Smooth muscle cell of the brain vasculature (primary cell): ENCODE measurements around the gene SPATA2.
"Not testable (repeated sequence)": the region's sequence is repeated elsewhere in the genome, so short reads cannot be mapped to it uniquely, and the experiment has no call there.

Experiments used
- DNase-seq: peaks from one replicate; pipeline ENCODE4 v3.0.0-alpha.2; 2012; ENCODE audit warnings: low read depth, low spot score

SPATA2 gene

GRCh38 chr20:49904440-49905214 is 10.7 kb downstream of the SPATA2 start:
- DNase-seq: no peak

- no peak for DNase-seq
Observed at GRCh38 chr20:49901588-49901987, 13.7 kb downstream of the SPATA2 start.

- DNase-seq: no peak
Observed at GRCh38 chr20:49899541-49900383, 15.6 kb downstream of the SPATA2 start.

DNA sequence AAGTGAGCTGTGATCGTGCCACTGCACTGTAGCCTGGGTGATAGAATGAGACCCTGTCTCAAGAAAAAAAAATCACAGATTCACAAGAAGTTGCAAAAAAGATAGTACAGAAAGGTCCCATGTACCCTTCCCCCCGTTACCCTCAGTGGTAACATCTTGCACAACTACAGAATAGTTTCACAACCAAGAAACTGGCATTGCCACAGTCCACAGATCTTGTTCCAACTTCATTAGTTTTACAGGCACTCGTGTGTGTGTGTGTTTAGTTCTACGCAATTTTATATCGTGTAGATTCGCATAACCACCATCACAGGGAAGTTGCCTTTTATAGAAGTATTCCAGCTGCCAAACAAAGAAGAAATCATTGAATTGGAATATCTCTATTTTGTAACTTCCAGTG is 19.1 kb downstream of the SPATA2 start:
- no peak for DNase-seq

GRCh38 chr20:49895474-49896093 is 19.7 kb downstream of the SPATA2 start:
- not testable (repeated sequence) for DNase-seq

DNA sequence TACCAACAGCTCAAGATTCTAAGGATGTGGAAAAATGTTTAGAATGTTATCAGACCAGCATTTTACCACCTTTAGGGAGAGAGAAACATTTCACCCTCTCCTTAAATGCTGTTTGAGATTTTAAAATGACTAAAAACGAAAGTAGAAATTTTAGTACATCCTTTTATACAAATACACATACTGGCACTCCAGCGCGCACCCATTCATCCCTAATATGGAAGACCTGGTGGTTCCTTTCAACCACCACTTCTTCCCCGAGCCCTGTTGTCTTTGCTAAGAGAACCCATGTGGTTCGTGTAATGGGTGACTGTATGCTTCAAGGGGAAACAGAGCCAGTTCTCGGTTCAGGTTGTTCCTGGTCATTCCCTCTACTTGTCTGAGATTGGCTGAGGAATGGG is 21.3 kb downstream of the SPATA2 start:
- no peak for DNase-seq

DNA sequence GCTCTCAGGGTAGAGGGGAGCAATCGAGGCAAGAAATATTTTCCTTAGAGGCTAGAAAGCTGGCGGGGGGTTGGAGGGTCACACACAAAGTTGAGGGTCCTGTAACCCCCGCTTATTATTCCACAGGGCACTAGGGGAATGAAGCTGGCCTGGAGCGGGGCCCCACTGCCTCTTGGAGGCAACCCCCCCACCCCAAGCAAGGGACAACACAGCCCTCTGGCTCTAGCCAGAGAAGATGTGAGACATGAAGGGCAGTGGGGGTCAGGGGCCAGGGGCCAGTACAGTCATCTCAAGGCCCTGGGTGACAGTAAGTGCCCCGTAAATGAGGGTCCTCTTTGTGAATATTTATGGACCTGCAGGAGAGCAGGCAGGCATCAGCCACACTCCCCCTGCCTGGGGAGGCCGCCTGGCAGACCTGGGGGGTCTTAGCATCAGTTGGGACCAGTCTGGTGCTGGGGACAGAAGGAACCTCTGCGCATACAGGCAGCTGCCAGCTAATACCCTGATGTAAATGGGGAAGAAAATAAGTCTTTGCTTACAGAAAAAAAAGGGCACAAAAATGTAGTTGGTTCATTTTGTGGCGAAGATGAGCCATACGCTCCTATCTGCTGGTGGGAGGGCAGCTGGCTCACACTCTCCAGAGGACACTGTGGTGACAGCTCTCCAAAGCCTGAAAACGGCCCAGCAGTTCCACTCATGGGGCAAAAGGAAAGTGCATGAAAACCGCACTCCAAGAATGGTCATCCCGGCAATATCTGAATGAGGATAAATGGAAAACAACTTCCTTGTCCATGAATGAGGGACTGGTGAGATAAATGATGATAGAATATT is 21.9 kb downstream of the SPATA2 start:
- DNase-seq: no peak

- no peak for DNase-seq
Observed at GRCh38 chr20:49892817-49893216, 22.5 kb downstream of the SPATA2 start.

- no peak for DNase-seq
Observed at GRCh38 chr20:49892260-49892659, 23.1 kb downstream of the SPATA2 start.

GRCh38 chr20:49891476-49892110 is 23.7 kb downstream of the SPATA2 start:
- no peak for DNase-seq

DNA sequence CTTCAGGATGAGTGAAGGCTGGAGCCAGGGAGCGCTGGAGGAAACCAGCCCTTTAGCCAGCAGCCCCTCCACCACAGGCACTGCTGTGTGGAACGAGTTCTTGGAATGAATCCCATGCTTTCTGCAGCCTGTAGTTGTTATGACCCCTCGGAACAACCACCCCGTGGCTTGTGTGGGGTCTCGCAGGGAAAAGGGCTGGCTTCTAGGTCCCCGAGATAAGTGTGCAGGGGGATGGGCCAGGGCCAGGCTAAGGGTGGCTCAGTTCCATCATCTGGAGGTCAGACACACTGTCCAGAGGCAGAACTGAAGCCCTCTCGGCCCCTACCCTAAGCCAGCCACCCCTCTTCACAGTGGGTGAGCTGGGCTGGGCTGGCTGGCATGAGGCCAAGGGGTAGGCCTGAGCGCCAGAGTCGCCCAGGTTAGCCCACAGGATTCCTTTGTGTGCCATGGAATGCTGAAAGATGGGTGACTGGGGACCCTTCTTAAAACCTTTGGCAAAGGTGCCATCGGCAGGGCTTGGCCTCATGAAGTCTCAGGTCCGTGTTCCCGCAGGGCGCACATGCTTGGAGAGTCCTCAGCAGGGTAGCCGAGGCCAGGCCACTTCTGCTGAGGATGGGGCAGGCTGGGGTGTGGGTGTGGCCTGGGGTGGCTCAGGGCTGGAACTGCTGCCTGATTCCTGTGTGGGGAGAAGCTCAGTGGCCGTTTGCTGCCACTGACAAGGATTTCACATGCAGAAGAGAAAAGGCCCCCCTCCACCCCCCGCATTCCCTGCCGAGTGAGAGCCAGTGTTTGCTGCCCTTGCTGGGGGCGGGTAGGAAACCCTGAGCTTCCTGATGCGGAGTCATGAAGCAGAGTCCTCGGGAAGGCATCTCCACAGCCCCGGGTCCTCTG is 24.6 kb downstream of the SPATA2 start:
- DNase-seq: no peak

DNA sequence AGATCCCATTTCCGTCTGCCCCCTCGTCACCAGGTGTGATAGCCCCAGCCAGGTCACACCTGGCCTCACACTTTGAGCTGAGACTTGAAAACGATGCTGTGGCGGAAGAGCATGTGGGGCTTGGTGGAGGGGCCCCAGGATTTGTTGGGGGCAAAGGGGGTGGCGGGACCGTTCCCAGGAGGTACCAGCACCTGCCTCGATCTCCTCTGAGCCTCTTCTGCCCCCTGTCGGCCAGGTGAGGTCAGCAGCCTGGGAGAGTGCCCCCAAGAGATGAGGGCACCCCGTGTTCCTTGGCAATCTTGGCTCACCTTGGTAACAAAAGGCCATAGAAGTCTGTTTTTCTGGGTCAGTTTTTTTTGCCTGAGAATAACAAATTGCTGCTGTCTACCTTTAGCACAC is 25.4 kb downstream of the SPATA2 start:
- no peak for DNase-seq

GRCh38 chr20:49889001-49889934 is 26.1 kb downstream of the SPATA2 start:
- no peak for DNase-seq

DNA sequence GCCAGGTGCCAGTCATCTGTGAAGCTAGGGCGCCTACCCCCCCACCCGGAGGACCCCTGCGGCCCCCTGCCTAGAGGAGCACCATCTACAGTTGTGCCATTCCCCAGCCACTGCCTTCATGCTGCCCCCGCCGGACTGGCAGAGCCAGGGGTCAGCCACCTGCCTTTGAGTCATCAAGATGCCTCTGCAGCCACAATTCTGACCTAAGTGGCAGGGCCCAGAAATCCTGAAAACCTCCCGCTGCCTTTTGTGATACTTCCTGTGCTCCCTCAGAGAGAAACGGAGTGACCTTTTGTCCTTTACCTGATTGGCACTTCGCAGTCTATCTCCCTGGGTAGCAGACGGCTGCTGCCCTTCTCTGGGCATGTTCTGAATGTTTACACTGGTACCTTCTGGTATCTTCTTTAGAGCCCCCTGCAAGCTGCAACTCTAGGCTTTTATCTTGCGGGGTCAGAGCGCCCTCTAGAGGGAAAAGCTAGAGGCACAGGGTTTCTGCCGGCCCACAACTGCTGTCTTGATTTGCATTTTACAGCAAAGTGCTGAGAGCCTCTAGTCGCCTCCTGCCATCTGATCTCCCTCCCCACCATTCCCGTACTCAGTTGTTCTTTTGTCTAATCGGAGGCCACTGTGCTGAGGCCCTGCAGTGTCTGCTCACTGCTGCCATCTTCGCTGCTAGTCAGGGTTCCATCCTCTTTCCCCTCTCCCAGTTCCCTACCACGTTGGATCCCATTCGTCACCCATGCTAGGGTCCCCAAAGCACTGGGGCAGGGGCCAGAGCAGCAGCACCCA is 26.9 kb downstream of the SPATA2 start:
- DNase-seq: peak; percentile 50

DNA sequence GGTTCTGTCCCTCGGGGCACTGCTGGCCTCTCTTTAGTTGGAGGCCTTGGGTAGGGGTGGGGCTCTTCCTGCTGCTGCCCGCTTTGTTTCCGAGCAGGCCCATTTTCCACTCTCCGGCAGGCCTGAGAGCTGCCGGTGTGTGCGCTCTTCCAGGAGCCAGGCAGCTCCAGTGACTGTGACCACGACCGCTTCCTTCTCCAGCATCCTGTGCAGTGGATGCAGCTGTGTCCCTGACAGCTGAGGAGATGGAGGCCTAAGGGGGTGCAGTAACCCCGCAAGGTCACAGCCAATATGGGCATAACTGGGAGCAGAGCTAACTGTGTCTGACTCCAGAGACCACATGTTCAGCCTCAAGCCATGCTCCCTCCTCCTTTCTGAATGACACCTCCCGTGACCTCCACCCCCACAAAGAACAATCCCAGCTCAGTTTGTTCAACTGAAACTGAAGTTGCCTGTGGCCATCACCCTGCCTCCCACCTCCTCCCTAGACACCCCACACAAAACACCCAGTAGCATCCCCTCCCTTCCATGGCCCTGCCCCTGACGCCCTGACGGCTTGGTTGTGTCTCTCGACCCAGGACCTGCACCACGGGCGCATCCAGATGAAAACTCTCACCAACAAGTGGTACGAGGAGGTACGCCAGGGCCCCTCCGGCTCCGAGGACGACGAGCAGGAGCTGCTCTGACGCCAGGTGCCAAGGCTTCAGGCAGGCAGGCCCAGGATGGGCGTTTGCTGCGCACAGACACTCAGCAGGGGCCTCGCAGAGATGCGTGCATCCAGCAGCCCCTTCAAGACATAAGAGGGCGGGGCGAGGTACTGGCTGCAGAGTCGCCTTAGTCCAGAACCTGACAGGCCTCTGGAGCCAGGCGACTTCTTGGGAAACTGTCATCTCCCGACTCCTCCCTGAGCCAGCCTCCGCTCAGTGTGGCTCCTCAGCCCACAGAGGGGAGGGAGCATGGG is 27.8 kb downstream of the SPATA2 start:
- no peak for DNase-seq

DNA sequence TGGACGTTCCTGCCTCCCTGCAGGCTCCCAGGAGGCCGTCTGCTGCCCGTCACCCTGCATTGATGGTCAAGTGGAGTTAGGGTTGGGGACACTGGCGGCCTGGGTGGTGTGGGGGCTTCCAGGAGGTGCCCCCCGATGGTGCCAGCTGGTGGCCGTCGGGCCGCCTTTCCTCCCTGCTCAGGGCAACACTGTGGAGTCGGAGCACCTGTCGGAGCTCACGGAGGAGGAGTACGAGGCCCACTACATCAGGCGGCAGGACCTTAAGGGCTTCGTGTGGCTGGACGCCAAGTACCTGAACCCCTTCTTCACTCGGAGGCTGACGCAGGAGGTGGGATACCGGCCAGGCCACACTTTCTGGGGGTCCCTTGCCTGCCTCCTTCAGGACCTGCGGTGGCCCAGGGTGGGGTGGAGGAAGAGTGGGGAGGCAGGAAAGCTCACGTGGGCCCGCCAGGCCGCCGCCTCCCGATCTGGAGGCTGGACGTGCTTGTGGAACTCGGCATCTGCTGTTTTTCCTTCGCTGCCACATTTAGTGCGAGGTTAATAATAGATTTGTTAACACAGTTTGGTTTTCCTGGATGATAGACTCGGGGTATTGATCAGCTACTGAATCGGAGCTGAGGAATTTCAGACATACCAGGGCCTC is 28.6 kb downstream of the SPATA2 start:
- DNase-seq: no peak
